Raji (cell line): ENCODE data around the gene ARMC12.

Source experiments
- POLR2A ChIP-seq: IDR thresholded peaks from 2 replicates; pipeline ENCODE4 v1.6.1; 2011; ENCODE audit warnings: low read depth, low read length, control low read depth; ENCODE audit not compliant: insufficient read depth

The ARMC12 gene

GRCh38 chr6:35736982-35737412 is at the start of gene ARMC12:
Gene ARMC12 (plus strand): TSS chr6:35737032. CDS start chr6:35737109, 77 bp downstream.
- no peak for TF ChIP-seq POLR2A

GRCh38 chr6:35687658-35688604 is 48.9 kb upstream of the ARMC12 start:
- TF ChIP-seq POLR2A = peak; percentile 46

- TF ChIP-seq POLR2A = peak; percentile 91
Observed at GRCh38 chr6:35688605-35689322, 48.1 kb upstream of the ARMC12 start, which contains the start of gene FKBP5. Gene FKBP5 (minus strand): TSS chr6:35688915. CDS start chr6:35642824, 46,091 bp downstream.

DNA sequence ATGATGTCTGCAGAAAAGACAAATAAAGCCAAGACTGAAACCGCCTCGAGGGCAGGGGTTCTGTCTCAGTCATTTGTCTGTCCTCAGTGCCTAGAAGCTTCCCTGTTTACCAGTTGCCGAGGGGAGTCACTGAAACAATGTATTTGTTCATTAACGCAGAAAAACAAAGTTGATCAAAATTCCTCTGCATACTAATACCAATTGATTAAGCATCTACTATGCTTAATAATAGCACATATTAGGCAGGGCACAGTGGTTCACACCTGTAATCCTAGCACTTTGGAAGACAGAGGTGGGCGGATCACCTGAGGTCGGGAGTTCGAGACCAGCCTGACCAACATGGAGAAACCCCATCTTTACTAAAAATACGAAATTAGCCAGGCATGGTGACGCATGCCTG is 46.3 kb upstream of the ARMC12 start:
- TF ChIP-seq POLR2A = no peak

DNA sequence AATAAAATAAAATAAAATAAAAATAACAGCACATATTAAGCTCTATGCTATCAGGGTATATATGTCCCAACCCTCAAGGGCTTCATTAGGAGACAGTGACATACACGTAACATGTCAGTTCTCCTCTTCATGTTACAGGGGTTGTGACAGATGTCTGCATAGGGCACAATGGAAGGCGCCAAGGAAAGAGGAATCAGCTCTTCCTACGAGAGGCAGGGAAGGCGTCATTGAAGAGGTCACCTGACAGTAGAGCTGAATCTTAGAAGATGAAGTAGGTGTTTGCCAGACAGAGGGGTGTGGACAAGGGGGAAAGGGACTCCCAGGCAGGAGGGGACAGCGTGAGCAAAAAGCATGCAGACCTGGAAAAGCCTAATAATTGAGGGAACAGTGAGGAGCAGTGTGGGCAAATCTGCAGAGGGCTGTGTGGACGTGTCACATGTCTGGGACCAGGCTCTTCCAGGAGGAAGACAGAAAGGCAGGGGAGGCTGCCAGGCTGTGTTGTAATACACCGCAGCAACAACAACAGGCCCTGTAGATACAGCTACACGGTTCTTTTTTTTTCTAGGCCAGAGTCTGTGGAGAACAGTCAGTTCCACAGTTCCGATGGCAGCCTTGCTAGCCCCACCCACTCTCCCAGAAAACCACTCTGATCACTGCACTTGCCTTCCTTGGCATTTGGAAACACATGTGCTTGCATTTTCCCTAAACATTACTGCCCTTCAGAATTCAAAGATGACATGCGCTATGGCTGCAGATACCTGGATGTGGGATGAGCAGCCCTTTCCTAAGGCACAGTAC is 45.6 kb upstream of the ARMC12 start:
- no peak for TF ChIP-seq POLR2A

DNA sequence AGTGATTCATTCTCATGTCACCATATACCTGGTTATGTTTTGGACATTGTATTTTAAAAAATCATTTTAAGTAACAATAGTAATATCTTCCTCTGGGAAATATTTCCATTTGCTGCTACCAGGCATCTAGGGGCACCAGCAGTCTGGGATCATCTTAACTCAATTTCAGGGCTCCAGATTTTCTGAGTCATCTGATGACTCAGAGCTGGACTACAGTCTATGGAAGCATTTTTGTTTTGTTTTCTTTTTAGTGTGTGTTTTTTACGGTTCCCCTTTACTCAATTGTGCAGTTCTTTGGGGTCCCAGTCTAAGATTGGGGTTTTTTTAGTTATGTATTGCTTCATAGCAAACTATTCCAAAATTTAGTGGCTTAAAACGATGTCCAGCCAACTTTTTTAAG is 42.4 kb upstream of the ARMC12 start:
- no peak for TF ChIP-seq POLR2A

- no peak for TF ChIP-seq POLR2A
Observed at GRCh38 chr6:35698858-35699257, 38.0 kb upstream of the ARMC12 start.

GRCh38 chr6:35703554-35703953 is 33.3 kb upstream of the ARMC12 start:
- no peak for TF ChIP-seq POLR2A

- no peak for TF ChIP-seq POLR2A
Observed at GRCh38 chr6:35706468-35706867, 30.4 kb upstream of the ARMC12 start.

DNA sequence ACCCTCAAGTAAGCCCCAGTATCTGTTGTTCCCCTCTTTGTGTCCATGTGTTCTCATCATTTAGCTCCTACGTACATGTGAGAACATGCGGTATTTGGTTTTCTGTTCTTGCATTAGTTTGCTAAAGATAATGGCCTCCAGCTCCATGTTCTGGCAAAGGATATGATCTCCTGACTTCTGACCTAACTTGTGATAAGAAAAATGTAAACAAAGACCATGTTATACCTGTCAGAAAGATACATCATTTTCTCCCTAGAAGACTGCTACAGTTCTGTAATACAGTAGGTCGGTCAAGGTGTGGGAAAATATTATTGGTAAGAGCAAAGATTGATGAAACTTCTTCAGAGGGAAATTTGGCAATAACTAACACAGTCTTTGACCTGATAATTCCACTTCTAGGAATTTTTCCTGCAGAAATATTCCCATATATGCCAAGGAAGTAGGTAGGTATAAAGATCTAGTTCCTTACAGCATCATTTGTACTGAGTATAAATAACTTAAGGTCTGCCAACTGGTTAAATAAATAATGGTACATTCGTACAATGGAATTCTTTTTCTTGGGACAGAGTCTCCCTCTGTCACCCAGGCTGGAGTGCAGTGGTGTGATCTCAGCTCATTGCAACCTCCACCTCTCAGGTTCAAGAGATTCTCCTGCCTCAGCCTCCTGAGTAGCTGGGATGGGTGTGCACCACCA is 29.0 kb upstream of the ARMC12 start:
- TF ChIP-seq POLR2A = no peak

- TF ChIP-seq POLR2A = no peak
Observed at GRCh38 chr6:35708585-35708984, 28.2 kb upstream of the ARMC12 start.

- no peak for TF ChIP-seq POLR2A
Observed at GRCh38 chr6:35710241-35710847, 26.5 kb upstream of the ARMC12 start.

DNA sequence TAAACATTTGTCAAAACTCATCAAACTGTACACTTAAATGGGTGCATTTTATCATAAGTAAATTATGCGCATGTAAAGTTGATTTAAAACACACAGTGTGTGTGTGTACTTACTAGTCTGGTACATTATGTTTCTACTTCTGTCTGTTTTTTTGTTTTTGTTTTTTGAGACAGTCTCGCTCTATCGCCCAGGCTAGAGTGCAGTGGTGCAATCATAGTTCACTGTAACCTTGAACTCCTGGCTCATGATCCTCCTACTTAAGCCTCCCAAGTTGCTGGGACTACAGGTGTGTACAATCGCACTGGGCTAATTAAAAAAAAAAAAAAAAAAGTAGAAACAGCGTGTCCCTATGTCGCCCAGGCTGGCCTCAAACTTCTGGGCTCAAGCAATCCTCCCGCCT is 25.1 kb upstream of the ARMC12 start:
- no peak for TF ChIP-seq POLR2A
